HG02970 (cell line): ENCODE measurements around the gene CD27.
A peak's percentile ranks its signal among the peaks of the same experiment; 100 is the strongest.
"Not testable (repeated sequence)": the region's sequence is repeated elsewhere in the genome, so short reads cannot be mapped to it uniquely, and the experiment has no call there.

Experiments
- ATAC-seq: cut with Tn5 transposase; IDR thresholded peaks from one replicate; pipeline ENCODE4 v1.9.1; 2021; ENCODE audit warnings: mild to moderate bottlenecking, moderate library complexity, moderate number of reproducible peaks; ENCODE audit not compliant: unreplicated experiment, low FRiP score

The CD27 gene

DNA sequence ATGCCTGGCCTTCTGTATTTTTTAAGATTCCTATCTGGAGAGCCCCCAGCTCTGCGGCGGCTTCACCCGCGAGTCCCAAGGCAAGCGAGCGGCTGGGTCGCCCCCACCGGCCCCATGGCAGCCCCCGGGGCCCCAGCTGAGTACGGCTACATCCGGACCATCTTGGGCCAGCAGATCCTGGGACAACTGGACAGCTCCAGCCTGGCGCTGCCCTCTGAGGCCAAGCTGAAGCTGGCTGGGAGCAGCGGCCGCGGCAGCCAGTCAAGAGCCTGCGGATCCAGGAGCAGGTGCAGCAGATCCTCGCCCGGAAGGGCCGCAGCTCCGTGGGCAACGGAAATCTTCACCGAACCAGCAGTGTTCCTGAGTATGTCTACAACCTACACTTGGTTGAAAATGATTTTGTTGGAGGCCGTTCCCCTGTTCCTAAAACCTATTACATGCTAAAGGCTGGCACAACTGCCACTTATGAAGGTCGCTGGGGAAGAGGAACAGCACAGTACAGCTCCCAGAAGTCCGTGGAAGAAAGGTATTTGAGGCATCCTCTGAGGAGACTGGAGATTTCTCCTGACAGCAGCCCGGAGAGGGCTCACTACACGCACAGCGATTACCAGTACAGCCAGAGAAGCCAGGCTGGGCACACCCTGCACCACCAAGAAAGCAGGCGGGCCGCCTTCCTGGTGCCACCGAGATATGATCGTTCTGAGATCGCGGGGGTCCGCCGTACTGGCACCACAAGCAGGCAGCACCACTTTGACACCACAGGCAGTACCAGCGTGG, 33.0 kb downstream of the CD27 start:
- ATAC-seq, result not testable (repeated sequence)

DNA sequence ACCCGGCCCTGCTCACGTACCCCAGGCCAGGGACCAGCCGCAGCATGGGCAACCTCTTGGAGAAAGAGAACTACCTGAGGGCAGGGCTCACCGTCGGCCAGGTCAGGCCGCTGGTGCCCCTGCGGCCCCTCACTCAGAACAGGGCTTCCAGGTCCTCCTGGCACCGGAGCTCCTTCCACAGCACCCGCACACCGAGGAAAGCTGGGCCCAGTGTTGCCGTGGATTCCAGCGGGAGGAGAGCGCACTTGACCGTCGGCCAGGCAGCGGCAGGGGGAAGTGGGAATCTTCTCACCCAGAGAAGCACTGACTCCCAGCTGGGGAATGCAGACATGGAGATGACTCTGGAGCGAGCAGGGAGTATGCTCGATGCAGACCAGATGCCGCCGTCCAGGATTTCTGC, 33.7 kb downstream of the CD27 start:
- no peak for ATAC-seq

DNA sequence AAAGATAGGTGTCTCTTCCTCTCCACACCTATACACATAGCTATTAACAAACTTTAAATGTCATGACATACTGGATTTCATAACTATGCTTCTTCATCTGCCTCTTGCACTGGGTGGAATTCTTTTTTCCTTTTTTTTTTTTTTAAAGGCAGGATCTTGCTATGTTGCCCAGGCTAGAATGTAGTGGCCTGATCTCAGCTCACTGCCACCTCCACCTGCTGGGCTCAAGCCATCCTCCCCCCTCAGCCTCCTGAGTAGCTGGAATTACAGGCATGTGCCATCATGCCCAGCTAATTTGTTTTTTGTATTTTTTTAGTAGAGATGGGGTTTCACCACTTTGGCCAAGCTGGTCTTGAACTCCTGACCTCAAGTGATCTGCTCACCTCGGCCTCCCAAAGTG, 43.5 kb downstream of the CD27 start:
- no peak for ATAC-seq

DNA sequence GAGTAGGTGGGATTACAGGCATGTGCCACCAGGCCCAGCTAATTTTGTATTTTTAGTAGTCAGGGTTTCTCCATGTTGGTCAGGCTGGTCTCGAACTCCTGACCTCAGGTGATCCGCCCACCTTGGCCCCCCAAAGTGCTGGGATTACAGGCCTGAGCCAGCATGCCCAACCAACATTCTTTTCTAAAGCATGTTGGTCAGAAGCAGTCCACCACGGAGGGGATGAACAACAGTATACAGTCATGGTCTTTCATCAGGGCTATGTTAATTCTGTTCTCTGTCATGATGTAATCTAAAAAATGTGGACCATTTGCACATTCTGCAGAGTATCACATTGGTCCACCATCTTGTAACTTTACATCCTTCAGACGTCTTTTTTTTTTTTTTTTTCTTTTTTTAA, 44.7 kb downstream of the CD27 start:
- no peak for ATAC-seq

DNA sequence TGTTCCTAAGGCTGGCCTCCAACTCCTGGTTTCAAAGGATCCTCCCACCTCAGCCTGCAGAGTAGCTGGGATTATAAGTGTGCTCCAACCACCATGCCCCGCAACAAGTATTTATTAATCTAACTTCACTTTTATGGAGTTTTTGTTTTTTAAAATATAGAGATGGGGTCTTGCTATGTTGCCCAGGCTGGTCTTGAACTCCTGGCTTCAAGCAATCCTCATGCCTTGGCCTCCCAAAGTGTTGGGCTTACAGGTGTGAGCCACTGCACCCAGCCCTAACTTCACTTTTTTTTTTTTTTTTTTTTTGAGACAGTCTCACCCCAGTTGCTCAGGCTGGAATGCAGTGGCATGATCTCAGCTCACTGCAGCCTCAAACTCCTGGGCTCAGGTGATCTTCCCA, 45.9 kb downstream of the CD27 start:
- ATAC-seq, result not testable (repeated sequence)

DNA sequence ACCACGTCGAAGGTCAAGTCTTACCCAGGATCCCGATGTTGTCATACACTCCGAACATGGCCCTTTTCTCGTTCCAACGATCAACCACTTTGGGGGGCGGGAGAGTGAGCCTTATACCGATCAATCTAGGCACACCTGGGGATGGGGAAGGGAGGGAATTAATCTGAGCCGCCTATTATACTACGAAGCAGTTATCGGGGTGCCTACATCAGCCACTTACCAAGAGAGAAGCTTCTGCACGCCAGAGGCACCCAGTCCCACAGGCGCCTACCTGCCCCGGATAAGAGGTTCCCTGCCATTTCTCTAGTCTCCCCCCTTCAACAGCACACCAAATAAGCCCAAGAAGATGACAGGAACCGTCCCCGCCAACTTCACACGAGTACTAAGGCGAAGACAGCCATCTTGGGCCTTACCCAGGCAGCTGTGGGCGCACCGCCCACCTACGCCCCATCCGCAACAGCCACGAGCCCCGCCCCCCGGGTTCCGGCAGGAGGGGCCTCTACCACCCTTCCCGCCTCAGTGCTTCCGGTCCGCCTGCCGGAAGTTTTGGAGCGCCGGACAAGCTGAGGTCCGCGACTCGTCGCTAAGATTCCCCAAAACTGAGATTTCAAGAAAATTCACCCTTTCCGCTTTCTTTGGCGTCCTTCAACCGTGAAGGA, 48.2 kb downstream of the CD27 start, which contains the start of gene MRPL51:
TSS of gene MRPL51 (minus strand) at position 425 of the 659 bp plus-strand sequence. CDS start at position 299, 126 bp downstream.
- peak; percentile 62 for ATAC-seq

DNA sequence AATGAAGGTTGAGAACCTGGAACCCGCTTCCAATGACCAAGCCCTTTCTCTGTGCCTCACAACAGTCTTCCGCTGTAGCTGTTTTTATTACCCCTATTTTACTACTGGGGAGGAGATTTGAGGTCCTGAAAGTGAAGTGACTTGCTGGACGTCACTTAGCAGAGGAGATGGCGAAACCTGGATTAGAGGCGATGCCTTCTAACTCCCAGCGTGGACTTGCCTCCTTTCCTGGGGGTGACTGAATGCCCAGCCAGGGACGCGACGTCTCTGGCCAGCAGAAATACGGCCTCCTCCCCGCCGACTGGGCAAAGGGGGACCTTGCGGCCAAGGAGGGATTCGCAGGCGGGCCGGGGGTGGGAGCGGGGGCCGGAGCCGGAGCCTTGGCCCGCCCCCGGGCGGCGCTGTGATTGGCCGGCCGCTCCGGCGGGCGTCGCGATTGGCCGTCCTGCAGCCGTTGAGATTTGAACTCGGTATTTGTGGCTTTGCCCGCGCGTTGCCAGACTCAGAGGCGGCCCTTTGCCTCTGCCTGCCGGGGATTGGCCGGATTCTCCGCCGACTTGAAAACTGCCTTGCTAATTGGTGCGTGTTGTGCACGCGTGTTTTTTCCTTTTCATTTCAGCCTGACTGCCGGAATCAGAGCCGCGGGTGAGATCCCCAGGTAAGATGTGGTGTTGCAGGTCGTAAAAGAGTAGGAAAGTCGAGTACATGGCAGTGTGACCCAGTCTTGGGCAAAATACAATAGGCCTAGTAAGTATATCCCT, 48.9 kb downstream of the CD27 start, which contains the start of gene NCAPD2:
TSS of gene NCAPD2 (plus strand) at position 606 of the 761 bp plus-strand sequence. CDS start 997 bp downstream, outside the sequence.
- peak; percentile 87 for ATAC-seq

DNA sequence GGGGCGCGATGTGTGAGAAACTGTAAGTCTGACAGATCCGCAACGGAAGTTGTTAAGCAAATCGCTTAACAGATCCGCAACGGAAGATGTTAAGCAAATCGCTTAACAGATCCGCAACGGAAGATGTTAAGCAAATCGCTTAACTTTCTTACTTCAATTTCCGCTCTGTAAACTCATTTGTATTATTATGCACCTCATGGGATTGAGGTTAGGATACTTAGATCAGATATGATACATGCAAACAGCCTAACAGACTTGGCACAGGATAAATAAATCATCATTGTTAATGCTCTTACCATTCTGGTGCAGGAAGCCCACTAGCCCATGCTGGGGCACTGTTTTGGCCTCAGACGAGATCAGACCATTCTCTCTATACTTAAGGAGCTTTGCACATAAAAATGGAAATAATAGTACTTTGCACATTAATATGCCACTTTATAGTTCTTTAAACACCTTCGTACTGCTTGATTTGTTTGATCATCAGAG, 49.5 kb downstream of the CD27 start:
- ATAC-seq, result peak; percentile 39

DNA sequence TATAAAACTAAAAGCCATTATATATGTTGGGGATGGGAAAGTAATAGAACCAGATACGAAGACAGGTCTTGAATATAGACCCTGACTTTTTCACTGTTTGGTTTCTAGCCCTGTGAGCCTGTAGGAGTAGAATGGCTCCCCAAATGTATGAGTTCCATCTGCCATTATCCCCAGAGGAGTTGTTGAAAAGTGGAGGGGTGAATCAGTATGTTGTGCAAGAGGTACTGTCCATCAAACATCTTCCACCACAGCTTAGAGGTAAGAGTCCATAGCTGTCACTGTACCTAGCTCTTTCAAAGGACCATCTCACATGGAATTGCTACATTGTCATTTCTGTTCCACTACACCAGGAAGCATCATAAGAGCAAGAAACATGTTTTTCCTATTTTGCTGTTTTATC, 50.2 kb downstream of the CD27 start:
- no peak for ATAC-seq

DNA sequence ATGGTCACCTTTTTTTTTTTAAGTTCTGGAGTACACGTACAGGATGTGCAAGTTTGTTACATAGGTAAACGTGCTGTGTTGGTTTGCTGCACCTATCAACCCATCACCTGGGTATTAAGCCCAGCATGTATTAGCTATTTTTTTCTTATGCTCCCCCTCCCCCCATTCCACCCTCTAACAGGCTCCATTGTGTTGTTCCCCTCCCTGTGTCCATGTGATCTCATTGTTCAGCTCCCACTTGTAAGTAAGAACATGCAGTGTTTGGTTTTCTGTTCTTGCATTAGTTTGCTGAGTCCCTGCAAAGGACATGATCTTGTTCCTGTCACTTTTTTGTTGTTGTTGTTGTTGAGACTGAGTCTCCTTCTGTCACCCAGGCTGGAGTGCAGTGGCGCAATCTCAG, 52.5 kb downstream of the CD27 start:
- not testable (repeated sequence) for ATAC-seq

DNA sequence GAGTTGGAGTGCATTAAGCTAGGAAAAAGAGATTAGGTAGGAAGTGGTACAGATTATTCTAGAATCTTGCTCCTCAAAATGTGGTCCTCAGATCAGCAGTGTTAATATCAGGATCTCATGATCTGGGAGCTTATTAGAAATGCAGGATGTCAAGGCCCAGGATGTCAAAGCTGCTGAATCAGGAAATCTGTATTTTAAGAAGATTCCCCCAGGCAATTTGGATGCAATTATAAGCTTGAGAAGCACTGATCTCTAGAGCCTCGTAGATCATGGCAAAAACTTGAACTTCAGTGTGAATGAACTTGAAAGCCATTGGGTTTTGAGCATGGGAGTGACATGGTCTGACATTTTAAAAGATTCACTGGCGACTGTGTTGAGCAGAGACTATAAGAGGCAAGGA, 55.7 kb downstream of the CD27 start:
- no peak for ATAC-seq
